Measurements from ENCODE around the gene DRD2.

DRD2 gene

DNA sequence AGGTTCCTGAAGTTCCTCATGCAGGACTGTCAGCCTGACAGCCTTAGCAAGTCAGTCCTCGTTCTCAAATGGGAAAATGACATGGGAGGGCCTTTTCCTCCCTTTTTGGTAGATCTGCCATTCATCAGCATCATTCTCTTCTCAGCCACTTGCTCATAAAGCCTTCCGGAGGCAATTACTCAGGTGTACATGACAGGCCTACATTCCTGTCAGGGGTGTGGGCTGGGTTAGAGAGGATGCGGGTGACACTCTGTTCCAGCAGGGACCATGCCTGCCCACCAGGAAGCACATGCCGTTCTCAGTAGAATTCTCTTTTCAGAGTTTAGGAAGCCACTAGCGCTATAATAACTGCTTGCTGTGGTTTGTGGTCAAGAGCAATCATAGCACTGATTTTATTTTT, 111.8 kb downstream of the DRD2 start:
- DNase-seq: no peak
